ENCODE results near the gene AP5Z1.

The AP5Z1 gene

GRCh38 chr7:4775250-4775847 is at the start of gene AP5Z1:
TSS of gene AP5Z1 (plus strand) at chr7:4775623. CDS start at chr7:4775716, 93 bp downstream.
- DNase-seq (ENCODE audit: low read depth in 3 of 3), result peak; percentile 86 to 91 (median 87)

- DNase-seq (ENCODE audit: low read depth in 3 of 3), result no peak
These were observed 49.5 kb upstream of the AP5Z1 start for GRCh38 chr7:4725850-4726450.

- no peak for DNase-seq (ENCODE audit: low read depth in 3 of 3)
These were observed 48.9 kb upstream of the AP5Z1 start for GRCh38 chr7:4726566-4726965.

GRCh38 chr7:4727914-4728705 is 47.3 kb upstream of the AP5Z1 start:
- DNase-seq (ENCODE audit: low read depth in 3 of 3), result no peak

GRCh38 chr7:4729266-4729665 is 46.2 kb upstream of the AP5Z1 start:
- no peak for DNase-seq (ENCODE audit: low read depth in 3 of 3)

- no peak for DNase-seq (ENCODE audit: low read depth in 3 of 3)
These were observed 45.1 kb upstream of the AP5Z1 start for GRCh38 chr7:4730276-4730675.

GRCh38 chr7:4730971-4731370 is 44.5 kb upstream of the AP5Z1 start:
- no peak for DNase-seq (ENCODE audit: low read depth in 3 of 3)

GRCh38 chr7:4731803-4732202 is 43.6 kb upstream of the AP5Z1 start:
- DNase-seq (ENCODE audit: low read depth in 3 of 3), result no peak

- DNase-seq (ENCODE audit: low read depth in 3 of 3), result no peak
These were observed 41.4 kb upstream of the AP5Z1 start for GRCh38 chr7:4733936-4734528.

- no peak for DNase-seq (ENCODE audit: low read depth in 3 of 3)
These were observed 40.7 kb upstream of the AP5Z1 start for GRCh38 chr7:4734587-4735345.

GRCh38 chr7:4737300-4737699 is 38.1 kb upstream of the AP5Z1 start:
- DNase-seq (ENCODE audit: low read depth in 3 of 3), result no peak

GRCh38 chr7:4738711-4739527 is 36.5 kb upstream of the AP5Z1 start:
- no peak for DNase-seq (ENCODE audit: low read depth in 3 of 3)

GRCh38 chr7:4739528-4739992 is 35.9 kb upstream of the AP5Z1 start:
- DNase-seq (ENCODE audit: low read depth in 3 of 3), result peak in 1 of 3 experiments; percentile 38

- no peak for DNase-seq (ENCODE audit: low read depth in 3 of 3)
These were observed 34.6 kb upstream of the AP5Z1 start for GRCh38 chr7:4740796-4741195.

- no peak for DNase-seq (ENCODE audit: low read depth in 3 of 3)
These were observed 33.3 kb upstream of the AP5Z1 start for GRCh38 chr7:4742051-4742573.

- DNase-seq (ENCODE audit: low read depth in 3 of 3), result no peak
These were observed 32.6 kb upstream of the AP5Z1 start for GRCh38 chr7:4742852-4743251.

GRCh38 chr7:4744391-4745264 is 30.8 kb upstream of the AP5Z1 start:
- DNase-seq (ENCODE audit: low read depth in 3 of 3), result peak; percentile 36 to 58 (median 46)

GRCh38 chr7:4745265-4745919 is 30.0 kb upstream of the AP5Z1 start:
- DNase-seq (ENCODE audit: low read depth in 3 of 3), result no peak
